OCI-LY7 (cell line): ENCODE measurements around the gene C11orf97.
"Not testable (repeated sequence)": the region's sequence is repeated elsewhere in the genome, so short reads cannot be mapped to it uniquely, and the experiment has no call there.

ENCODE experiments used
- EZH2phosphoT487 ChIP-seq: fragments of 200-600 bp; sonication (generic); IDR thresholded peaks from 2 replicates; pipeline ENCODE4 v1.6.1; 2018; ENCODE audit warnings: low read depth, borderline replicate concordance, mild to moderate bottlenecking, mixed run types, antibody characterized with exemption, low read length, moderate library complexity, mixed read lengths
- TF ChIP-seq, protein P1 (sequence below): fragments of 200-600 bp; sonication (generic); conservative IDR thresholded peaks from 2 replicates; pipeline ENCODE4 v1.5.1; 2014; ENCODE audit warnings: mild to moderate bottlenecking, antibody characterized with exemption, low read length, moderate library complexity, mixed read lengths

GRCh38 chr11:94555752-94556329 is 43.6 kb downstream of the C11orf97 start:
- TF ChIP-seq, protein P1, sequence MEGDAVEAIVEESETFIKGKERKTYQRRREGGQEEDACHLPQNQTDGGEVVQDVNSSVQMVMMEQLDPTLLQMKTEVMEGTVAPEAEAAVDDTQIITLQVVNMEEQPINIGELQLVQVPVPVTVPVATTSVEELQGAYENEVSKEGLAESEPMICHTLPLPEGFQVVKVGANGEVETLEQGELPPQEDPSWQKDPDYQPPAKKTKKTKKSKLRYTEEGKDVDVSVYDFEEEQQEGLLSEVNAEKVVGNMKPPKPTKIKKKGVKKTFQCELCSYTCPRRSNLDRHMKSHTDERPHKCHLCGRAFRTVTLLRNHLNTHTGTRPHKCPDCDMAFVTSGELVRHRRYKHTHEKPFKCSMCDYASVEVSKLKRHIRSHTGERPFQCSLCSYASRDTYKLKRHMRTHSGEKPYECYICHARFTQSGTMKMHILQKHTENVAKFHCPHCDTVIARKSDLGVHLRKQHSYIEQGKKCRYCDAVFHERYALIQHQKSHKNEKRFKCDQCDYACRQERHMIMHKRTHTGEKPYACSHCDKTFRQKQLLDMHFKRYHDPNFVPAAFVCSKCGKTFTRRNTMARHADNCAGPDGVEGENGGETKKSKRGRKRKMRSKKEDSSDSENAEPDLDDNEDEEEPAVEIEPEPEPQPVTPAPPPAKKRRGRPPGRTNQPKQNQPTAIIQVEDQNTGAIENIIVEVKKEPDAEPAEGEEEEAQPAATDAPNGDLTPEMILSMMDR: not testable (repeated sequence)
- TF ChIP-seq EZH2phosphoT487: not testable (repeated sequence)
